Amniotic epithelial cell (primary cell): ENCODE measurements around the gene ABLIM1.
A peak's percentile ranks its signal among the peaks of the same experiment; 100 is the strongest.

Experiments
- DNase-seq: peaks from one replicate; pipeline ENCODE4 v3.0.0-alpha.2; 2010; ENCODE audit warnings: low read depth

The ABLIM1 gene

DNA sequence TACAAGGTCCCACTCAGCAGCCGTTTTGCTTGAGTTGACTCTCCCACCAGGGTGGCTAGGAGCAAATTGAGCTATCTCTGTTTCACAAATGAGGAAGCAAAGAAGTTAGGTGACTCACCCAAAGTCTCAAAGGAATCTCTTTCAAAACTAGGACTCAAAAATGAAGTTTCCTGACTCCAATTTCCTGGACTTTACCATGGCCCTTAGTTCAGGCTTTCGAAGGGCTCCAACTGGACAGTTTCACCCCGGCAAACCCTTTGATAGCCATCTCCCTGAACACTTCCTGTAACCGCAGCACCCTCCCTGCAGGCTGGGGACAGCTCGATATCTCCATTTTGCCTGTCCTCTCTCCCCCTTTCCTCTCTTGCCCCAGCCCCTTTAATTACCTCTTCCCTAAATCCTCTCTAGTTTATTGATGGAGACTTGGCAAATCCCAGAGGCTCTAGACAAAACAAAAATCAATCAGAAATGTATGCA is 249.1 kb downstream of the ABLIM1 start:
- DNase-seq = no peak

DNA sequence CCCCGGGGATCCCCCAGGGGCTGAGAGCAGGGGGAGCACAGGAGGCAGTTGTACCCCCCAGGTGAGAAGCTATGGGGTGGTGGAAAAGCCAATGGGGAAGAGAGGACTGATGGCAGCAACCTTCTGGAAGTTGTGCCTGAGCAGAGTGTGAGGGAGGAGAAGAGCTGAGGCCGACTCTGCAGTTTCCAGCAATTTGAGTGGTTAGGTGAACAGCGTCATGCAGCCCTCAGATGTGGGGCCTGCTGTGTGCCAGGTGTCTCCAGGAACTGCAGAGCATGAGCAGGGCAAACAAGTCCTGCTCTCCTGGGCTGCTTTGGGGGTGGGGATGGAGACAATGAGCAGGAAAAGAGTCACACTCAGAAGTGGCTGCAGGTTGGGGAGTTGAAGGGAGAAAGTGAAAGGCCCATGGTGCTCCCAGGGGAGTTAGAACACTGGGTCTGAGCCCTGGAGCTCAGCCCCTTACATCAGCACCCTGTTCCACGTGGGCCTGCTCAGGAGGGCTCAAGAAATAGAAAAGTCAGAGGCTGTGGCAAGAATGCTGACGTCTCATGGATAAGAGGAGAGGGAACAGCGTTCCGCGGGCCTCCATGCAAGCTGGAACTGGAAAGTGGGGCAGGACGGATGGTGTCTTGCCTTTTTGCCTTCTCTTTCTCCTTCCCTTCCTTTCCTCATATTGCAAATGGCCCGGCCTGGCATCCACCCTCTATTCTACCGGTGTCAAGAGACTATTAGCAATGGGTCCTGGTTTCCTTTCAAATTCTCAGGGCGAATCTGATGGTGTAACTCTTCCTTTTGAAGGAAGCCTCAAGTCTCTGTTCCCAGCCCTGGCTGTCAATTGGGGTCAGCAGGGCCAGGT is 249.7 kb downstream of the ABLIM1 start:
- no peak for DNase-seq

DNA sequence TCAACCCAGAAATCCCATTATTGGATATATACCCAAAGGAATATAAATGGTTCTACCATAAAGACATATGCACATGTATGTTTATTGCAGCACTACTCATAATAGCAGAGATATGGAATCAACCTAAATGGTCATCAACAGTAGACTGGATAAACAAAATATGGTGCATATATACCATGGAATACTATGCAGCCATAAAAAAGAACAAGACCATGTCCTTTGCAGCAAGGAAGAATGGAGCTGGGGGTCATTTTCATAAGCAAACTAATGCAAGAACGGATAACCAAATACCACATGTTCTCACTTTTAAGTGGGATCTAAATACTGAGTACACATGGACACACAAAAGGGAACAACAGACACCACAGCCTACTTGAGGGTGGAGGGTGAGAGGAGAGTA is 251.6 kb downstream of the ABLIM1 start:
- DNase-seq = no peak

DNA sequence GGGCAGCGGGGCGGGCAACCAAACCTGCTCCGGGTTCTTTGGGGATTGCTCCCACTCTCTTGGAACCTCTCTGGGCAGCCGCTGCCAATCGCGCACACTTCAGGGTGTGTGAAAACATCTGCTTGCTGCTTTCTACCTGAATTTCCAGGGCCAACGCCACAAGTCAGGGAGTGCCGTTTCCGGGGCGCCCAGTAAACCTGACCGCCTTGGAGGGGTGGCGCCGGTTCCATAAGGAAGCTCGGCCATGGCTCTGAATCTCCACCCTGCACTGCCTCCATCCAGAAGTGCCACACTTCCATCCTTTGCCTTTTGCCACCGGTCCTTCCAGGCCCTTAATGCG is 253.1 kb downstream of the ABLIM1 start:
- DNase-seq = no peak

DNA sequence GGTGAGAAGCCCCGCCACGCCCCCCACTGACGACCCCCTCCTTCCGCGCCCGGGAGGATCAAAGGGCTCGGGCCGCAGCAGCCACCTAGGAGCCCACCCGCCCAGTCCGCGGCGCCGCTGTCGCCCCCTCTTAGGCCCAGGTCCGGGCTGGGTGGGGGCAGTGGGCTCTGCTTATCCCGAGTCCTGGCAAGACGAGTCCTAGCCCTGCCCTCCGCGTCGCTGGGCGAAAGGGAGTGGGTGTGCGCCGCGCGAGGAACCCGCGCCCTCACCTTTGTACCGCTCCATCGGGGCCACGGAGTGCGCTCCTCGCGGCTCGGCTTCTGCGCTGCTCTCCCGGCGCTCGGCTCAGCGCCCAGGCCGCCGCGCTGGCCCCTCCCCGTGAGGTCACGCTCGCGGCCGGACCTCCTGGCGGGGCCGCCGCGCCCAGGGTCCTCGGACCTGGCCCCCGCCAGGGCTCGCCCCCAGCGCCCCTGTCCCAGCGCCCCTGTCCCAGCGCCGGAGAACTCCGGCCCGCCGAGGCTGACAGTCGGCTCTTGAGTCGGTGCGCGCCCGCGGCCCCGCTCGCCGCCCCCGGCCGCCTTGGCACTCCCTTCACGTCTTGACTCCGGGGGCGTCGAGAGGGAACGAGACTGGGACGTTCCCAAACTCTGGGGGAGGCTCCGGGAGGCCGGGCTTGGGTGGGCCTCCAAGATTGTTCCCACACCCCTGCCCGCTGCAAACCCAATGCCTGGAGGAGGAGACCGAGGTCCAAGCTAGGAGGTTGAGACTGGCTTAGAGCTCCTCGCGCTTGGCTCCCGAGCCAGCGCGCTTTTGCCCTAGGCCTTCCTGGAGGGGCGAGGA is 253.7 kb downstream of the ABLIM1 start, which contains the start of gene AFAP1L2:
Gene AFAP1L2 (minus strand): TSS at position 332 of the 840 bp plus-strand sequence. CDS start 47 bp downstream, at position 285.
- no peak for DNase-seq

DNA sequence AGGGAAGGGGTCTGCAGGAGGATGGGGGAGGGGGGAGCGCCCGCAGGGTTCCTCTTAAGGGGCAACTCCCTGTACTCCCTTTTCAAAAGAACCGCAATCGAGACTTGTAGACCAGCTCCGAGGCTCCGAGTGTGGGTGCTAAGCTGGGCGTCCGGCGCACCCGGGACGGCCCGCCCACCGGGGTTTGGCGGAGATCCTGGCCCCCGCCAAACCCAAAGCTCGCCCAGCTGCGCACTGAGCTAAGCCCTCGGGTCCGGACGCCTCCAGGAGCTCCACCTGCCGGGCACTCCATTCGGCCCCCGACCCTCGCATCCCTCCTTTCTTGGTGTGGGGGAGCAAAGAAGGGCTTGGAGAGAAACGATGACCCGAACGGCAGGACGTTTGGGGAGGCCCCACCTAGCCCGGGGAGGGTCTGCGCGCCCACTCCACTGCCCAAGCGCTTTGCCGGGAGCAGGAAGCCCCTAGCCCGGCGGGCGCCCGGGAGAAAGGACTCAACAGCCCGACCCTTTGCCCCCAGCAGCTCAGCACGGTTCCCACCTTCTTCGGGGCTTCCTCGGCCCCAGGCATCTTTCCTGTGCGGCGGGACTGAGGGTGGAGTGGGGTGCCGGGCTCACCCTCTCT is 254.4 kb downstream of the ABLIM1 start:
- no peak for DNase-seq

DNA sequence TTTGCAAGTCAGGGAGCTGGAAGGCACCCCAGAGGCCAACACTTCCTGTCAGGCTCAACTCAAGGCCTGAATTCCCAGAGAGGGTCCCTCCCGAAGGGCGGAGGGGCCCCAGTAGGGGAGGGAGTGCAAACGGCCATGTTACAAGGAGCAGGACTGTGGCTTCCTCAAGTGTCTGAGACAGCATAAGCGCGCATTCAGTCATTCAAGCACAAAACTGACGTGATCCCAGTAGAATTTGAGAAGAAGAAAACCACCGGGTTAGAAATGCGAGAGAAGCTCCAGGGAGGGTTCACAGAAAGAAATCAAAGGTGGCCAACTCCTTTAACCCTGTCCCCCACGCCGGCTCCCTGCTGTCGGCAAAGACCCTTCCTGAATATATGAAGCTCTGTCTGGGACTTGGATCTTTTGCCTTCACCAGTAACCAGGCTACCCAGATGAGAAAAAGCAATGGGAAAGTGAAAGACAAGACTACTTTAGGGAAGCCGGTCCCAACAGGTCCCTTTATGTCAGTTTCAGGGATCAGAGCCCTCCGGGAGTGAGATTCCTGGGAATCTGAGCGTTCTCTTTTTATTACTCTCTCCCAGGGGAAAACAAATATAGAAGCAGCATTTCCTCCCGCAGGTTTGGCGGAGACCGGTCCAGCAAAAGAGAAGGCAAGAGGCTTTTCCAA is 255.1 kb downstream of the ABLIM1 start:
- no peak for DNase-seq

DNA sequence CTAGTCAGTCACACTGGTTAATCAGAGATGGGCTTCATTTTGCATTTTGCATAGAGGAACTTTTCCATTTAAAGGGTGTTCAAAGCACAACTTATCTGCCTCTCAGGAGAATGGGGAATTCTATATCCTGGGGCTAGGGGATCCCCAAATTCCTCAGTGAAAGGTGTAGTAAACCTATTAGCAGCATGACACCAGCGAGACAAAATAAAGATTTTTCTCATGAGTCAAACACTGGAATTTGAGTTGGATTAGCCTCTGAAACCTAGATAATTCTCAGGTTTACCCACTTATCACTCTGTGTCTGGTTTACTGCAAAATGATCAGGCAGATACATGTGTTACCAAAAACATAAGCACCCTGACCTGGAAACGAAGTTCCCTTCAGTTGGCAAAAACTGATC is 255.8 kb downstream of the ABLIM1 start:
- no peak for DNase-seq

DNA sequence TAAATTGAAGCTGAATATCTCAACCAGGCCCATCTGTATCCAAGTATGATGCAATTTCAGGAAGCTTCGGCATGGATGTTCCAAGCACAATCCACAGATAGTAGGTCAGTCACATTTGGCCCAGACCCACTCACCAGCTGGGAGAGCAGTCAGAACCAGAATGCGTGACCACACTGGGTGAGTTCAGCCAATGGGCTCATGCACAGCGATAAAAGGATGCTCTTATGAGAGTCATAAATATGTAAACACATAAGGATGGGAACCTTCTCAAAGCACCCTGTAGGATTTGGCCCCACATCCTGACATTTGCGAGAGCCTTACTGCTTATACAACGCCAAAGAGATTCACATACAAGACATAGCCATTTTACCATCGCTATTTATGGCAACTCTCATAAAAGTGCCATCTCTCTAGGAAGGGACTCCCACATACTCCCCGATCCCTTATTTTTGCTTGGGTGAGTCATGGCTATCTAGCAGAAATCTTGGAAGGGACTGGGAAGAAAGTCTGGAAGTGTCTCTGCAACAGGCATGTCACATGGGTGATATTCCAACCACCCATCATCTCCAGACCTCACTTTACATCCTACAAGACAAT is 256.8 kb downstream of the ABLIM1 start:
- DNase-seq = peak; percentile 48

DNA sequence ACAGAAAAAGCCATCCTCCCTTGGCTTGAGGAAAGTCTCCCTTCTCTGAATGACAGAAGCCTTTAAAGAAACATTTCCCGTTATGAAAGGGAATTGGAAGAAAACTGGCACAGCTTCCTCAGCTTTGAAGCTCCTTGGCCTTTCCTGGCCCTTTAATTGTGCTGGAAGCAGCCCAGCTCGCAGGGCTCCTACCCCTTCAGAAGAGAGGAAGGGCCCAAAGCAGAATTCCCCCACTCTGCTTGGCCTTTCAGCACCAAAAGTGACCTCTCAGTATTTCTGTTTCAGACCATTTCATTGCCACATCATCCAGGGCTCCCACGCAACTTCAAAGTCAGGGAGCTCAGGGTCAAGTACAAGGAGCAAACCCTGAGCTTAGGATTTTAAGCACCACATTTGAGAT is 258.0 kb downstream of the ABLIM1 start:
- no peak for DNase-seq

DNA sequence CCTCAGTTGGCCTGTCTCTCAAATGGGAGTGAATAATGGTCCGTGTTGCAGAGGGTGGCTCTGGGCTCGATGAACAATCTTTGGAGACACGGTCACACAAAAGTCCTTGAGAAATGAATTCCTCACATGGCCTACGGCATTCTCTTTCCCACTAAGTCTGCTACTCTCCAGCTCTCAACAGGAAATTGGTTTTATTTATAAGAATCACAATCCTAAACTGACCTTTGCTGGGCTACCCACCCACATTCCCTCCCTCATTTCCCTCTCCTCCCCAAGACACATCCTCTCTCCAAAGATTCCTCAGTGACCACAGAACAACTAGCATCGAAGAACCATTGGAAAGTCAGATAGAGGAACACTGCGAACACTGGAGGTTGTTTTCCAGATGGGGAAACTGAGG is 258.5 kb downstream of the ABLIM1 start:
- DNase-seq = no peak

DNA sequence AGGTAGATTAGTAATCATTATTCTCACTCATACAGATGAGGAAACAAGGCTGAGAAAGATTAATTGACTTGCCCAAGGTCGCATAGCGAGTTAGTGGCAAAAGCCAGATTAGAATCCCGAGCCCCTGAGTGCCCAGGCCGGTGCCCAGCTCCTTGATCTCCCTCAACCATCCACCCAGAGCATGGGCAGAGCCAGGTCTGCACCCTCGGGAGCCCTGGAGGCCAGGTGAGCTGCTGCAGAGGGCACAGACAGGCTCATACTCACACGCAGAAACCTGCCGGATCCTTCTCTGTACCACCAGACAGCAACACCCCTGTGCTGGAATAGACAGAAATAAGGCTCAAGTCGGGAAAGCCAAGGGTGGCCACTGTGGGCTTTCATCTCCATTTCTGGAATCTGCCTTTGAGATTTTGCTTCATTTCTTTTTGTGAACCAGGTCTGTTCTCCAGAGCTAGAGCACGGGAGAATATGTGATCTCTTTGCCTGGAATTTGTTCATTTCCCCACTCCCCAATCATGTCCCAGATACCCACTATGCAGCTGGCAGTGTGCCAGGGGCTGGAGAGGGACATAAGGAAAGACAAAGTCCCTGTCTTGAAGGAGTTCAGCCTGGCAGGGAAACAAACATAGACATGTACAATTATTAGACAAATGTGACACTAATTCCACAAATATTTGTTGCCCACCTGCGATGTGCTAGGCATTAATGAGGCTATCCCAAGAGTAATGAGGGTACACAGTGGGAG is 259.3 kb downstream of the ABLIM1 start:
- DNase-seq = no peak

DNA sequence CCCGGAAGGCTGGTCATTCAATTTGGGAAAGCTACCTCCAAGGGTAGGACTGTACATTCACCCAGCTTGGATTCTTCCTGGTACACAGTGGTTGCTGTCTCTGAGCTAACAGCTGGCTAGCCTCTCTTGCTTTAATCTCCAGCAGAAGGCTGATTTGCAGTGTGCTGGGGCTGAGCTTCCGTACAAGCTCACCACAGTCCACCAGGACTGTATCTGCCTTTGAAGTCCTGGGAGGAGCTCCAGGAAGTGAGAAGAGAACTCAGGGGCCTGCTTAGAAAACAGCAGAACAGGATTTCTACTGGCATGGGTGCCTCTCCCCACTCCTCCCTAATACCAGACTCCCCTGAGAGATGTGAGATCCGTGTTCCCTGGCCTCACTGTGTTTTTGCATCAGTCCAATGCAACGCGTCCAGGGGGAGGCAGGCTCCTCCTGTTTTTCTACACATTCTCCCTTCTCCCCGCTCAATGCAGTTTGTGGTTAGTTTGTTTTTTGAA is 260.4 kb downstream of the ABLIM1 start:
- DNase-seq = peak; percentile 45

DNA sequence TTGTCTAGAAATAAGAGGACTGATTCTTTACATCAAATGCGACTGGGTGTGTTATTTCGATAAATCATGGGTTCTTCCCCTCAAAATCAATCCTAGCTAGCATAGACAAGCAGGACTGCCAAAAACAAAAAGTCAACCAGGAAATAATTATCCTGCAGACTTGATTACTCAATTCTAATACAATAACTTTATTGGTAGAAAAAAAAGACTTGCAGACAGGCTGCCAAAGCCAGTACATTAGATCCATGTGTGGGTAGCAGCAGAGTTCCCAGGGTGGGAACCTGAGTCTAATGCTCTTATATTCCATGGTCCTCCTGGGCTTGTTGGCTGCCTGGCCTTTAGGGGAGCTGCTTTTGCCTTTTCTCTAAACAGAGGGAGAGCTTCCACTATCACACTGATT is 261.6 kb downstream of the ABLIM1 start:
- DNase-seq = no peak

DNA sequence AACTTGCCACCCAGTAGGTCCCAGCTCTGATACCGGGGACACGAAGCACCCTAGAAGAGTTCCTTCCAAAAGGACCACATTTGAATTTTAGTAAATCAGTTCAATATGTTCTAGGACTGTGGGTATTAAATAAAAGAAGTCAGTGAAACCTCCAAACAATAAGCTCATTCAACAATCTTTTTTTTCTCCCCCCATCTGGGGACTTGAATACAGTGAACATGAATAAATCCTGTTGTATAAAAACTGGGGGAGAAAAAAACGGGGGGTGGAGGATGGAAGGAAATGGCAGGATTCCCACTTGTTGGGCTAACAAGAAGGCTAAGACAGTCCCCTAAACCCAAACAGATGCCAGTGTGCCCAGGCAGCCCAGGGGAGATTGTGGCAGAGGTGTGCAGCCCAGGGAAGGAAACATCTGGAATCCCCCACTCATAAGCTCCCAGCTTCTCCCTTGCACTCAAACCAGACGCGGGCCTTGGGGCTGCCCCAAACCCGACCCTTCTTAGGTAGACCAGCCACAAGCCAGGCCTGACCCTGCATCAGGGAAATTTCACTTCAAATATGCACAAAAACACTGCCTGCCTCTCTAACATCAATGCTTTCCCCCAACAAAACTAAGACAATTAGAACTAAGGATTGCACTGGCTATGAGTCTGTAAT is 262.6 kb downstream of the ABLIM1 start:
- no peak for DNase-seq

DNA sequence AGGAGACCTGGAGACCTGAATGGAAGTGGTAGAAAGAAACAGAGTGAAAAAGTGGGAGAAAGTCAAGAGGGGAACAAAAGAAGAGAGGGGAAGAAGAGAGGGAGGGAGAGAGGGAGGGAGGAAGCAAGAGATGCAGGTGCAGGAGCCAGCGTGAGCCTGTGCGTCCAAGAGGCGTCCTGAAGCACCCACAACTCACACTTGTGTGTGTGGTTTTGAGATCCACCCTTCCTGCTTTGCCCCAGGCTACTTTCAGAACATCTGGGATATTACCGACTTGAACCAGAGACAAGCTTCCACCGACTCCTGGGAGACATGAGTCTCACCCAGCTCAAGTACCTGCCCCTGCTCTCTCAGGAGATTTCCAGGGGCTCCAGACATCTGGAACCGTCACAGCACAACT is 263.5 kb downstream of the ABLIM1 start:
- no peak for DNase-seq

DNA sequence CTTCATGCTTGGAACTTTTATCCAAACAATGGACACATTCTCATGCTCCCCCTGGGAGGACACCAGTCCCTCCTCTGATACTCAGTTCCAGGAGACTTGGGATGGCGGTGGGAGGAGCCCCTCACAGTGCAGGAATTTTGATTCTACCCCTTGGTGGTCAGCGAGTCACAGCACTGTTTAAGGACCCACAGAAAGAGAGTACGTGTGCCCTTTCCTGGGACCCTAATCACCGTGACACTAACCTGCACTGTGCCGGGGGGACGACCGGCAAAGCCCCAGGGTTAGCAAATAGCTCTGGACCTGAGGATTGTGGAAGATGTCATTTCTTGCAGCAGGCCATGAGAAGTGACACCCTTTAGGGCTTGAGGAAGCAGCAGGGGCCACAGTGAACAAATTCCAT is 264.2 kb downstream of the ABLIM1 start:
- no peak for DNase-seq

DNA sequence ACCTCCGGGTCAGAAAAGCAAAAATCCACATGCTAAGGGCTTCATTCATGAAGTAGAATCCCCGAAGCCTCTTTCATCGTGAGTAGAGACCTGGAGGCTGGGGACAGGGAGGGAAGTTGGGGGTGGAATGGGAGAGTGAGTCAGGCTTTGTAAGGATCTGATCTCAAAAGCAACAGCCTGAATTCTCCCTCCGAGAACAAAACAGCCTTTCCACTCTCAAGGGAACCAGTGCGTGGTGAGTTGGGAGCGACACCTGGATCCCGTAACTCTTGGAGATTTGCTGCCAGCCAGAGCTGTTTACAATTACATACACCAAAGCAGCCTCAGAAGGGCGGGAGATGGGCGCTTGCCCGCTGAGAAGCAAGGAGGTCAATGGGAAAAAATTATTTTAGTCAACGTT is 264.6 kb downstream of the ABLIM1 start:
- peak; percentile 53 for DNase-seq

DNA sequence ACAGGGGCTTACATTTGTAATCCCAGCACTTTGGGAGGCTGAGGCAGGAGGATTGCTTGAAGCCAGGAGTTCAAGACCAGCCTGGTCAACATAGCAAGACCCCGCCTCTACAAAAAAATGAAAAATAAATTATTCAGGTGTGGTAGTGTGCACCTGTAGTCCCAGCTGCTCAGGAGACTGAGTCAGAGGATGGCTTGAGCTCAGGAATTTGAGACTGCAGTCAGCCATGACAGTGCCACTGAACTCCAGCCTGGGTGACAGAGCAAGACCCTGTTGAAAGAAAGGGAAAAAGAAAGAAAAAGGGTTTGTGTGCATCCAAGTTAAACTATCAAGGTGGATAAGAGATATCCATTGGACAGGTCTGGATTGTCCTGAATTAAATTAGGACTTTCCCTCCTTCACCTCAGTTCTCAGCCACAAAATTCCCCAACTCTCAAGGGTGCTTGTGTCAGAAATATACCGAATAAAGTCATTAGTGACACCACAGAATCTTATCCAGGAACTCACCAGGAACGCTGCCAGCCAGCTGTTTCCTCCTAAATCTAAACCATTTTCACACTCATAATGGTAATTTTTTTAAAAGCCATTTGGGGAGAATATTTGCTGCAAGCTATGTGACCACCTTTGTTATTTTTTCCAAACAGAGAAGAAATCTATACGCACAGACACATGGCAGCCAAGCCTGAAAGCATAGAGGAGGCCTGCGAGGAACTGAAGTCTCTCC is 265.8 kb downstream of the ABLIM1 start:
- no peak for DNase-seq

DNA sequence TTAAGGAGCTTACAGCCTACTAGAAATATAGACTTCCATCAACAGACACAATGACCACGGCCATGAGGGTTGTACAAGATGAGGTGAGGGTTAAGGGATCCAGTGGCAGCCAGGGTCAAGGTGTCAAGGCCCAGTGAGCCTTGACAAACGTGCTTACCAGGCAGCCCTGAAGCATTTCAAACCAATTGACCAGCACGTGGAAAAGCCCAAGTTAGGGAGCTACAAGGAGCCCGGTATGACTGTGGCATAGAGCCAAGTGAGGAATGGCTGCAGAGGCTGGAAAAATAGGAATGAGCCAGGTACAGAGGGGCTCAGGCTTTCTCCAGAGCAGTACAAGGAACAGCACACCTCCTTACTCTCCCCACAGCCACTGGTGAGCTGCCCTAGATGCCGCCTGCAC is 266.5 kb downstream of the ABLIM1 start:
- DNase-seq = no peak
